ENCODE measurements around the gene SDK1.
"Not testable (repeated sequence)": the region's sequence is repeated elsewhere in the genome, so short reads cannot be mapped to it uniquely, and the experiment has no call there.

SDK1 gene

GRCh38 chr7:3917436-3917835 is 616.4 kb downstream of the SDK1 start:
- H3K4me3 Mint-ChIP-seq = no peak overlapping the region
- peaks cover 3% of the 10 kb centered on the region for H3K27me3 Mint-ChIP-seq
- no peaks in the 10 kb centered on the region for H3K9me3 Mint-ChIP-seq
- peaks cover 13% of the 10 kb centered on the region for H3K4me1 Mint-ChIP-seq (ENCODE audit: low read depth)
- H3K27ac Mint-ChIP-seq = no peak overlapping the region
- no peaks in the 10 kb centered on the region for H3K36me3 Mint-ChIP-seq (ENCODE audit: low read depth)

- Mint-ChIP-seq H3K27ac (no peak overlapping the region), H3K27me3 (peaks cover 1% of the 10 kb centered on the region)
Measured at GRCh38 chr7:3918576-3918975, 617.5 kb downstream of the SDK1 start.

GRCh38 chr7:3922175-3922635 is 621.2 kb downstream of the SDK1 start:
- Mint-ChIP-seq H3K36me3 (ENCODE audit: low read depth) (no peaks in the 10 kb centered on the region), H3K27me3 (peaks cover 11% of the 10 kb centered on the region), H3K4me1 (ENCODE audit: low read depth) (peaks cover 6% of the 10 kb centered on the region), H3K9me3 (no peaks in the 10 kb centered on the region), H3K27ac (no peak overlapping the region), H3K4me3 (no peak overlapping the region)

More at GRCh38 chr7:3918576-3918975, 617.5 kb downstream of the SDK1 start:
- H3K36me3 Mint-ChIP-seq (ENCODE audit: low read depth) = no peaks in the 10 kb centered on the region
- no peaks in the 10 kb centered on the region for H3K9me3 Mint-ChIP-seq
- H3K4me1 Mint-ChIP-seq (ENCODE audit: low read depth) = peaks cover 13% of the 10 kb centered on the region
- no peak overlapping the region for H3K4me3 Mint-ChIP-seq

- H3K27me3 Mint-ChIP-seq = peaks cover 11% of the 10 kb centered on the region
Measured at GRCh38 chr7:3923307-3923918, 622.4 kb downstream of the SDK1 start.

GRCh38 chr7:3924277-3924676 is 623.2 kb downstream of the SDK1 start:
- H3K27ac Mint-ChIP-seq = no peak overlapping the region

More at GRCh38 chr7:3923307-3923918, 622.4 kb downstream of the SDK1 start:
- Mint-ChIP-seq H3K27ac (no peak overlapping the region), H3K4me3 (no peak overlapping the region), H3K4me1 (ENCODE audit: low read depth) (peaks cover 6% of the 10 kb centered on the region), H3K36me3 (ENCODE audit: low read depth) (no peaks in the 10 kb centered on the region), H3K9me3 (no peaks in the 10 kb centered on the region)

GRCh38 chr7:3927446-3928110 is 626.5 kb downstream of the SDK1 start:
- Mint-ChIP-seq H3K4me3 (no peak overlapping the region), H3K36me3 (ENCODE audit: low read depth) (no peaks in the 10 kb centered on the region), H3K4me1 (ENCODE audit: low read depth) (no peaks in the 10 kb centered on the region), H3K27me3 (peaks cover 16% of the 10 kb centered on the region), H3K9me3 (no peaks in the 10 kb centered on the region), H3K27ac (no peak overlapping the region)

More at GRCh38 chr7:3924277-3924676, 623.2 kb downstream of the SDK1 start:
- Mint-ChIP-seq H3K27me3 (peaks cover 12% of the 10 kb centered on the region), H3K9me3 (no peaks in the 10 kb centered on the region), H3K4me1 (ENCODE audit: low read depth) (peaks cover under 1% of the 10 kb centered on the region), H3K4me3 (no peak overlapping the region), H3K36me3 (ENCODE audit: low read depth) (no peaks in the 10 kb centered on the region)

GRCh38 chr7:3928727-3929515 is 627.9 kb downstream of the SDK1 start:
- Mint-ChIP-seq H3K4me3 (no peak overlapping the region), H3K27me3 (peaks cover 14% of the 10 kb centered on the region), H3K9me3 (no peaks in the 10 kb centered on the region), H3K36me3 (ENCODE audit: low read depth) (no peaks in the 10 kb centered on the region), H3K4me1 (ENCODE audit: low read depth) (no peaks in the 10 kb centered on the region), H3K27ac (no peak overlapping the region)

- peaks cover 9% of the 10 kb centered on the region for H3K9me3 Mint-ChIP-seq
- H3K4me1 Mint-ChIP-seq (ENCODE audit: low read depth) = no peaks in the 10 kb centered on the region
- no peaks in the 10 kb centered on the region for H3K36me3 Mint-ChIP-seq (ENCODE audit: low read depth)
- H3K27ac Mint-ChIP-seq = no peak overlapping the region
- peaks cover 5% of the 10 kb centered on the region for H3K27me3 Mint-ChIP-seq
- H3K4me3 Mint-ChIP-seq = no peak overlapping the region
Measured at GRCh38 chr7:3931843-3932242, 630.8 kb downstream of the SDK1 start.

- H3K27me3 Mint-ChIP-seq = peaks cover 4% of the 10 kb centered on the region
- no peaks in the 10 kb centered on the region for H3K4me1 Mint-ChIP-seq (ENCODE audit: low read depth)
- H3K4me3 Mint-ChIP-seq = no peak overlapping the region
Measured at GRCh38 chr7:3937146-3937545, 636.1 kb downstream of the SDK1 start.

GRCh38 chr7:3937605-3938004 is 636.6 kb downstream of the SDK1 start:
- Mint-ChIP-seq H3K36me3 (ENCODE audit: low read depth) (no peaks in the 10 kb centered on the region), H3K27ac (no peak overlapping the region), H3K9me3 (peaks cover 12% of the 10 kb centered on the region), H3K27me3 (peaks cover 4% of the 10 kb centered on the region), H3K4me1 (ENCODE audit: low read depth) (no peaks in the 10 kb centered on the region), H3K4me3 (no peak overlapping the region)

More at GRCh38 chr7:3937146-3937545, 636.1 kb downstream of the SDK1 start:
- Mint-ChIP-seq H3K36me3 (ENCODE audit: low read depth) (no peaks in the 10 kb centered on the region), H3K9me3 (peaks cover 12% of the 10 kb centered on the region), H3K27ac (no peak overlapping the region)

- H3K4me1 Mint-ChIP-seq (ENCODE audit: low read depth) = not testable (repeated sequence)
Measured at GRCh38 chr7:3941706-3942105, 640.7 kb downstream of the SDK1 start.

GRCh38 chr7:3942276-3942675 is 641.2 kb downstream of the SDK1 start:
- Mint-ChIP-seq H3K27ac (no peak overlapping the region), H3K27me3 (peaks cover 10% of the 10 kb centered on the region), H3K4me1 (ENCODE audit: low read depth) (no peaks in the 10 kb centered on the region), H3K9me3 (peaks cover 4% of the 10 kb centered on the region), H3K4me3 (no peak overlapping the region), H3K36me3 (ENCODE audit: low read depth) (no peaks in the 10 kb centered on the region)

More at GRCh38 chr7:3941706-3942105, 640.7 kb downstream of the SDK1 start:
- not testable (repeated sequence) for H3K27ac Mint-ChIP-seq; H3K9me3 Mint-ChIP-seq; H3K36me3 Mint-ChIP-seq (ENCODE audit: low read depth); H3K4me3 Mint-ChIP-seq; H3K27me3 Mint-ChIP-seq

- Mint-ChIP-seq H3K4me1 (ENCODE audit: low read depth) (no peaks in the 10 kb centered on the region), H3K4me3 (no peak overlapping the region), H3K9me3 (peaks cover 4% of the 10 kb centered on the region), H3K27ac (no peak overlapping the region), H3K36me3 (ENCODE audit: low read depth) (no peaks in the 10 kb centered on the region), H3K27me3 (peaks cover 10% of the 10 kb centered on the region)
Measured at GRCh38 chr7:3942816-3943745, 642.0 kb downstream of the SDK1 start.

- H3K27ac Mint-ChIP-seq = no peak overlapping the region
- peaks cover 4% of the 10 kb centered on the region for H3K9me3 Mint-ChIP-seq
- peaks cover 10% of the 10 kb centered on the region for H3K27me3 Mint-ChIP-seq
- no peaks in the 10 kb centered on the region for H3K36me3 Mint-ChIP-seq (ENCODE audit: low read depth)
- H3K4me3 Mint-ChIP-seq = no peak overlapping the region
- H3K4me1 Mint-ChIP-seq (ENCODE audit: low read depth) = no peaks in the 10 kb centered on the region
Measured at GRCh38 chr7:3943779-3944520, 642.9 kb downstream of the SDK1 start.
